Measurements from ENCODE around the gene TRMT61A.

The TRMT61A gene

DNA sequence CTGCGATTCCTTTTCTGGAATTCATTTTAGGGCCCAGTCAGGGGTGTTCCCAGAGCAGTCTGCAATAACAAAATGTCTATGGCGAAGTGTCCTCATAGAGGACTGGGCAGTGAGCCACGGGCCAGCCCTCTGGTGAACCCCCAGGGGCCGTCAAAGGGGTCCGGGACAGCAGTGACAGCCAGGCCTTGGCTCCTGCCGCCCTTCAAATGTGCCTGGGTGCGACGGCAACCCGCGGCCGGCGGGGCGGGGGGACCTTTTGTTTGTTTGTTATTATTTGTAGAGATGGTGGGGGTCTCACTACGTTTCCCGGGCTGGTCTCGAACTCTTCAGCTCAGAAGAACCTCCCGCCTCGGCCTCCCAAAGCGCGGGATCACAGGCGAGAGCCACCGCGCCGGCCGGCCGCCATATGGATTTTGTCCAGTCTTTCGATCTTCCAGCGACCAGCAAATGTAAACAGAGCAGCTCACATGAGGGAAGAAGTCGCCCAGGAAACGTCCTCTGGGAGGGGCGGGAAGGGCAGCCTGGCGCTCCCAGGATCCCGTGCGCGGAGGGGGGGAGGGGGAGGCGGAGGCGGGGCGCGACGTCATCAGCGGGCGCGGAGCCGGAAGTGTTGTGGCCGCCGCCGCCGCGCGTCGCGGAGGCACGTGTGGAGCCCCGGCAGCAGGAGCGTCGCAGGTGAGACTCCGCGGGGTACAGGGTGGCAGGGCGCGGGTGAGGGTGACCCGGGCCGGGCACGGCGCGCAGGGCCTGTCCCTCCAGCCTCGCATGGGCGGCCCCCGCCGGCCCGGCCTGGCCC is at the start of gene TRMT61A:
Gene TRMT61A (plus strand): TSS at position 610 of the 796 bp plus-strand sequence. CDS start 783 bp downstream, outside the sequence.
- peak; percentile 92 for DNase-seq (ENCODE audit: low spot score)

DNA sequence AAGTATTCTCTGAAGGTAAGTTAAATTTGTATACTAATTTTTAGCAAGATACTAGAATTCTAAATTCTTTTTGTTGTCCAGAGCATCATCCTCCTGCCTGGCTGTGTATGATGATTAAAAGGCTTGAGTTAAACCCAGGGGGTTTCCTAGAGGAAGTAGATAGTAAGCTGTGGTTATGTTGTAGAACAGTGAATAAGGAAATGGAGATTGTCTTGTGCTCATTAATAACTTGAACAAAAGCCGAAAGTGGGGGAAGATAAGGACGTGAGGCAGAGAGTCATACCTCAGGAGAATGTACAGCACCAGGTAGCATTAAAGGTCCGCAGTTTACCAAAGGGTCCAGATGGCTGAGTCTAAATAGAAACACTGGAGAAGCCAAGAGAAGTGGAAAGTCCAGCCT is 48.4 kb upstream of the TRMT61A start:
- peak; percentile 43 for DNase-seq (ENCODE audit: low spot score)

DNA sequence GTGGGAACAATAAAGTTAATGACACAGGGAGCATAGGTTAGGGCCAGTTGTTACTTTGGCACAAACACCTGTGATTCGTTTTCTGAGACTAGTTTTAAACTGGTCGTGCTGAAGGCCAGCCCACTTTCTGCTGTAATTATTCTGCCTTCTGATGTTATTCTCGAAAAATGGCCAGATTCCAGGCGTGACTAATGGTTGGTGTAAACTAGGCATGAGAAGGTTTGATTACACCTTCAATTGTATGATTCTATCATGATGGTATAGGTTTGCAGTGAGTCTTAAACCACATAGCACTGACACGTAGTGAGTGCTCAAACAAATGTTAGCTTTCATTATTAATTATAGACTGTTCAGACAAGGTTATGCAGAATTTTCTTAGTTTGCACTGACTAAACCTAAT is 45.4 kb upstream of the TRMT61A start:
- DNase-seq (ENCODE audit: low spot score): no peak

DNA sequence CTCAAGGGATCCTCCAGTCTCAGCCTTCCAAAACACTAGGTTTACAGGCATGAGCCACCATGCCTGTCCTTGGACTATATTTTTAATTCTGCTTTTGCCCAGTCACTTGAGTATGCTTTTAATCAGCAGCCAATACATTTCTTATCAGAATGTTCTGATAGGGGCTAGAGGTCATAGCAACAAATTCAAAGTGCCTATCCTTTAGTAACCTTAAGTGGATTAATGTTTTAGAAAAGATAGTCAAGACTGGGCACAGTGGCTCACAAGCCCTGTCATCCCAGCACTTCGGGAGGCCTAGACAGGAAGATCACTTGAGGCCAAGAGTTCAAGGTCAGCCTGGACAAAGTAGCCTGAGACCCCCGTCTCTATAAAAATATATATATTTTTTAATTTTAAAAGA is 43.5 kb upstream of the TRMT61A start:
- no peak for DNase-seq (ENCODE audit: low spot score)

DNA sequence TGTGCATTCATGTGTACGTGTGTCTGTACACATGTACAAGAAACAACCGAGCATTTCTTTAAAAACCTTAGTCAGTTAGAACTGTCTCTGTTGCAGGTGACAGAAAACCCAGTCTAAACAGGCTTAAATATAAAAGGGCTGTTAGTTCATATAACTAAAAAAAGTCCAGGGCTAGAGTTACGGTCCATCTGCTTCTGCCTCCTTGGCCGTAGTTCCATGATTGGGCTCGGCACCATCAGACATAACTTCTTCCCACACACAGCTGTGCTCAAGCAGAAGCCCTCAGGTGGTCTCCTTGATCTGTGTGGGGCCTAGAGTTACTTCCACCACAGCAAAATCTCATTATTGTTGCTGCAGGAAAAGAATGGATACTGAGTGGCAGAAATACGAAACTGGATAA is 40.9 kb upstream of the TRMT61A start:
- no peak for DNase-seq (ENCODE audit: low spot score)

DNA sequence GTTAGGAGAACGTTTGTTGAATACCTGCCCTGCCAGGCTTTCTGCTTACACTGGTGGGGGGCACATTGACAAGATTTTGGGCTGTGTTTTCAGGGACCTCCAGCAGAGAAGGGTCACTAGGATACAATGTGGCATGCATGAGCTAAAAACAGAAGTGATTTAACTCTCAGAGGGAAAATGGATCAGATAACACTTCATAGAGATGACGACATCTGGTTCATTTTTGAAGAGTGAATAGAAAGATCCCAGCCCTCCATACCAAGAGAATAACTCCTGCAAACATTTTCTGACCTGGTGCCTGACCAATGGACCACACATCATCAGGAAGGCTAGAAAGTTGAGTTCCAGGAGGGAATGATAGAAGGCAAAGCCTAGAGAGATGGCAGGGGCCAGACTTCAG is 40.0 kb upstream of the TRMT61A start:
- DNase-seq (ENCODE audit: low spot score): no peak

DNA sequence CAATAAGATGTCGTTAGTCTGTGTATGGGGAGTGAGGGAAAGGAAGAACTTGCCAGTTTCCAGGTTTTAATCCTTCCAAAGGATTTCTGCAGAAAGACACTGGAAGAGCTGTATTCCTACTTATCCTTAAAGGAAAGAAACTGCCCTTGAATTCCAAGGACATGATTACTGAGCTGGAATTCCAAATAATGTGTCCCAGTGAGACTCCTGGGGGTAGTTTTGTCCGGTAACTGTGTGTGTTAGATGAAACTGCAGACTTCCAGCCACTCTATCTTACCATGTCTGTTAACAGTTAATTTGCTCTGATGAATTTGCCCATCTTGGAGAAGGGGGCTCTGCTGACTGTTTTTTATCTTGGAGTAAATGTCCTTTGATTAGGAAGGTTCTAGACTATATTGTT is 39.4 kb upstream of the TRMT61A start:
- DNase-seq (ENCODE audit: low spot score): no peak

DNA sequence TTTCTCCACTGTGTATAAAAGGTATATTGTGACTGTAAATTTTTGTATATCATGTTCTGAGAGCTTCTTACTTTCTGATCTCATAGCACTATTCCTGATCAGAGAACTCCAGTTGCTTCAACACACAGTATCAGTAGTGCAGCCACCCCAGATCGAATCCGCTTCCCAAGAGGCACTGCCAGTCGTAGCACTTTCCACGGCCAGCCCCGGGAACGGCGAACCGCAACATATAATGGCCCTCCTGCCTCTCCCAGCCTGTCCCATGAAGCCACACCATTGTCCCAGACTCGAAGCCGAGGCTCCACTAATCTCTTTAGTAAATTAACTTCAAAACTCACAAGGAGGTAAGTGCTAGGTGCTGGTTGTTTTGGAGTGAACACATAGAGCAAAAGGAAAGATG is 37.3 kb upstream of the TRMT61A start:
- no peak for DNase-seq (ENCODE audit: low spot score)

DNA sequence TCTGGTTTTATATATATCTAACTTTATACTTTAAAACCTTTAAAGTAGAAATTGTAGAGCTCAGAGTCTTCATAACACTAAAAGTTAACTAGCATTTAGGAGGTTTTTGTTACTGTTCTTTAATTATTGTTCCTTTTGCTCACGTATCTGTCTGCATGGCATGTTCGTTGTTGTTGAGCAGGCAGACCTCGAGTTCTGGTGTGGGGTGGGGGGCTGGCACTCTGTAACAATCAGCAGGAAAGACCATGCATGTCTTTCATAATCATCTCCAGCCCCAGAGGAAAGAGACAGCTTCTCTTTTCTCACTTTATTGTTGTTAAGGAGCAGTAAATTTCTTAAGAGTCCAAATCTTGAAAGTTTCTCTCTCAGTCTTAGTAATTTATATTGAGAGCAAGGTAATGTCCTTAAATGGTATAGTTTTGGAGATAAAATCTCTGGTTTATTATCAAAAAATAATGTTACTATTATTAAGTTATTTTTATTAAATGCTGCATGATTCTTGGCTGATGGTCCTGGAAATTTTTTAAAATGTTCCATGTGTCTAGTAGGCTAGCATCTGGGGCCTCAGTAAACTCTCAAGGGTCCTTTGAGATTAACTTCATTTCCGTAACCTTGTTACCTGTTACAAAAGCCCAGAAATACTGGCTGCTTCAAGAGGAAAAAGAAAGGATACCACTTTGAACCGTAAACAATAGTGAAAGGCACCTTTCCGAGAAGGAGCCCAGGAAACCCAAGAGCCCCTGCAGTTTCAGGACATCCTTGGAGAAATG is 36.7 kb upstream of the TRMT61A start:
- no peak for DNase-seq (ENCODE audit: low spot score)

DNA sequence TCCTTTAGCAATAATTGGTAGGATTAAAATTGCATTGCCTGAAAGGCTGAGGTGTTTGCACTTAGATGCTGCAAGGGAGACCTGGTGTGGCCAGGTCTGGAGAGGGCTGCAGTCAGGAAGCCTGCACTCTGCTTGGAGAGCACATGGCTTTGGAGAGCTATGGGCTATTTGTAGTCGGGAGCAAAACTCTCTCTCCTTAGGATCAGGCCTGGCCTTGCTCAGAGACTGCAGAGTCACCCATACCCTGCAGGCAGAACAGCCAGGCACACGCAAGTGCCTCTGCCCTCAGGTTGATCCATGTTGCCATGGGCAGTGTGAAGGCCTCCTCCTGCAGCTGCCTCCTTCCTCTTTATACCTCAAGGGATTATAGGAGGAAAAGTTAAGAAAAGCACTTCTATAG is 33.1 kb upstream of the TRMT61A start:
- peak; percentile 42 for DNase-seq (ENCODE audit: low spot score)

DNA sequence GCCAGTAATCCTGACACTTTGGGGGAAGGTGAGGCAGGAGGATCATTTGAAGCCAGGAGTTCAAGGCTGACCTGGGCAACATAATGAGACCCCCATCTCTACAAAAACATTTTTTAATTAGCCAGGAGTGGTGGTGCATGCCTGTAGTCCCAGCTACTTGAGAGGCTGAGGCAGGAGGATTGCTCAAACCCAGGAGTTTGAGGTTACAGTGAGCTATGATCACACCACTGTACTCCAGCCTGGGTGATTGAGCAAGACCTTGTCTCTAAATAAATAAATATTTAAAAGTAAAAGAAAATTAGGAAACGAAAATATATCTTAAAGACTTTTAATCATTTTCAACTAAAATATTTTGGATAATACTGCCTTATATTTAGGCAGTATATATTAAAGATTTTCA is 32.2 kb upstream of the TRMT61A start:
- no peak for DNase-seq (ENCODE audit: low spot score)

DNA sequence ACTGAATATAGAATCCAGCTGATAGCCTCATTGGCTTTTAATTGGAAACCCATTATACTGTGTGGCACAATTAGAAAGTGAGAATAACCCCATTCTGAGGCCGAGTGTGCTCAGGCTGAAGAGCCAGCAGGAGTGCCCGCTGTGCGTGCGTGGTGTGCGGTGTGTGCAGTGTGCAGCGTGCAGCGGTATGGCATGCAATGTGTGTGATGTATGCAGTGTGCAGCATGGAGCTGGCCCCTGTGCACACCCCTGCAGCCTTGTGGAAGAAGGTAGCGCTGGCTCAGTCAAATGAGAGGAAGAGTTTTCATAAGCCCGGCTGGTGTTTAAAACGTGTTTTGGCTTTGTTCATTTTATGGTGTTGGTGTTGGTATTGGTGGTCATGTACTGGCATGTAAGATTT is 29.3 kb upstream of the TRMT61A start:
- DNase-seq (ENCODE audit: low spot score): no peak

DNA sequence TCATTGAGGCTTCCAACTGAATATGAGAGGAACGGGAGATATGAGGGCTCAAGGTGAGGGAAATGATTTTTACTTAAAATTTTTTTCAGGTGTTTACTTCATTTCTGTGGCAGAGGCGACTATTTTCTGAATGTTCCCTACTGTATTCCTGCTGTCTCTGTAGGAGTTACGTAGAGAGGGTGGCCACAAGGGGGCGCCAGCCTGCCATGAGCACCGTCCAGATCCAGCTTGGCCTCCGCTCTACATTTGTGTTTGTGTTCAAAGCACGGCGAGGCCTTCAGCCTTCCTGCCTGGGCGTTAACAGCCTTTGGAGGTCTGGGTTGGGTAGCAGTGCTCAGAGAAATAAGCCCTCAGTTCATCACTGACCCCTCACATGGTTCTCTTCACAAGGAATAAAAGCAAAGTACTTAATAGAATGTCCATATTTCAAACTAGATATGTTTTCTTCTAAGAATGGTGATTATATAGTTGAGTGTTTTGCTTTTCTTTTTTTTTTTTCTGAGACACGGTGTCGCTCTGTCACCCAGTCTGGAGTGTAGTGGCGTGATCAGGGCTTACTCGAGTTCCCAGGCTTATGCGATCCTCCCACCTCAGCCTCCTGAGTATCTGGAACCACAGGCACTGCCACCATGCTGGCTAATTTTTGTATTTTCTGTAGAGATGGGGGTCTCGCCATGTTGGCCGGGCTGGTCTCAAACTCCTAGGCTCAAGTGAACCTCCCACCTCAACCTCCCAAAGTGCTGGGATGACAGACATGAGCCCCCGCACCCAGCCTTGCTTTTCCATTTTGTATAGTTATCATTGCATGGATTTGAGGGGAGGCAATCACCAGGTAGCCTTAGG is 28.6 kb upstream of the TRMT61A start:
- peak; percentile 96 for DNase-seq (ENCODE audit: low spot score)

DNA sequence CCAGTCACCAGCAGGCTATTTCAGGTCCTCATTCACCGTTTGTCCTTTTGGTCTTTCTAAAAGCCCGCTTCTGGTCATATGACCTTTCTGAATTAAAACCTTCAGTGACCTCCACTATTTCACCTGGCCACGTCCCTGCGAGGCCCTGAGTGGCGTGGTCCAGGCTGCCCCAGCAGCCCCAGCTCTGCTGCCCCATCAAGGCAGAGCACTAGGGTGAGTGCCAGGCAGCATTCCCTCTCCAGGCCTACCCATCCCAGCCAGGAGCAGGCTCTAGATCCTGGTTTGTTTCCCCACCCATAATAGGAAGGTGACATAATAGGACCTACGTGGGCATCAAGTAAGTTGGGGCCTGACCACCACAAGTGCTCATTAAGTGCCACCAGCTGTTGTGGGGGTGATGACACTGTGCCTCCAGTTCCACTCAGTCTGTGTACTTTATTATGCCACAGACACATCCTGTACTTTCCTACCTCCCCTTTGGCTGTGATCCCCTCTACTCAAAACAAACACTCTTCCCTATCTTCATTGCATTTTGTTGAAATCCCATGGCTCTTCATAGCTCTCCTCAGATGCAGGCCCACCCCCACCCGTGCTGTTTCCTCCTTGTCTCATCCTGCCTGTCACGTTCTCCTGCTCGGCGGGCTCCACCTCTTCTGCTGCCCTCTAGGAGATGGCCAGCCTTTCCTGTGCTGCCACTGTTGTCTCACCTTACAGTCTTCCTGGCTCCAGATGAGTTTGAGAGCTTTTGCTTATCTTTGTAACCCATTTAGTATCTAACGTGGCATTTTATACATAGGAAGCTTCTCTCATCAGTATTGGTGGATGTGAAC is 27.7 kb upstream of the TRMT61A start:
- peak; percentile 42 for DNase-seq (ENCODE audit: low spot score)

DNA sequence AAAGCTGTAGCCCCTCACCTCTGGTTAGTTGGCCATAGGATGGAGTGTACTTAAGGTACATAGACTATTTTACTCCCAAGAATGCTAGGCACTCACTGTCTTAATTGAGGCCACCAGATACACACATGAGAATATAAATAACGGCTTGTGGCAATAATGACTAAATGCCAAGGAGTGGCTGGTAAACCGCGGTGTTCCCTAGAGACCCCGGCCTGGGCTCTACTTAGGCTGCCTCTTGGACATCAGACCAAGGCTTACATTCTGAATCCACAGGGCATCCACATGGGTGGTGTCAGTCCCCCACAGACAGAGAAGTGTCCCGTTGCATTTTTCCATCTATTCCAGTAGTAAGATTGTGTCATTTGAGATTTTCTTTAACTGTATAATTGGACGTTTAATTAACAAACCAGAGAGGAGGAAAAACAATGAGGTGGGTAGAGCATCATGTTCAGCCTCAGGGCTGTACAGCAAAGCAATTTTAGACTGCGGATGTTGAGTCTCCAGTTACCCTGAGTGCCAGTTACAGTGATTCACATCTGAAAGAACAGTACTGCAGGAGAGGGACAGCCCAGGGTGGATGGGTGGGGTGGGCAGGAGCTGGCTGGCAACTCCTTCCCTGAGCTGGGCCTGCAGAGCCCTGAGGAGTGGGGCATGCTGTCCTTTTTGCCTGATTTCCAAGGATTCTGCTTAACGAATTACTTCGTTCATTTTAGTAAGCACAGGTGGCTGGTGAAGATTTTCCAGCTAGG is 26.9 kb upstream of the TRMT61A start:
- no peak for DNase-seq (ENCODE audit: low spot score)

DNA sequence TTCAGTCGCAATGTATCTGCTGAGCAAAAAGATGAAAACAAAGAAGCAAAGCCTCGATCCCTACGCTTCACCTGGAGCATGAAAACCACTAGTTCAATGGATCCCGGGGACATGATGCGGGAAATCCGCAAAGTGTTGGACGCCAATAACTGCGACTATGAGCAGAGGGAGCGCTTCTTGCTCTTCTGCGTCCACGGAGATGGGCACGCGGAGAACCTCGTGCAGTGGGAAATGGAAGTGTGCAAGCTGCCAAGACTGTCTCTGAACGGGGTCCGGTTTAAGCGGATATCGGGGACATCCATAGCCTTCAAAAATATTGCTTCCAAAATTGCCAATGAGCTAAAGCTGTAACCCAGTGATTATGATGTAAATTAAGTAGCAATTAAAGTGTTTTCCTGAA is 26.1 kb upstream of the TRMT61A start:
- DNase-seq (ENCODE audit: low spot score): no peak

DNA sequence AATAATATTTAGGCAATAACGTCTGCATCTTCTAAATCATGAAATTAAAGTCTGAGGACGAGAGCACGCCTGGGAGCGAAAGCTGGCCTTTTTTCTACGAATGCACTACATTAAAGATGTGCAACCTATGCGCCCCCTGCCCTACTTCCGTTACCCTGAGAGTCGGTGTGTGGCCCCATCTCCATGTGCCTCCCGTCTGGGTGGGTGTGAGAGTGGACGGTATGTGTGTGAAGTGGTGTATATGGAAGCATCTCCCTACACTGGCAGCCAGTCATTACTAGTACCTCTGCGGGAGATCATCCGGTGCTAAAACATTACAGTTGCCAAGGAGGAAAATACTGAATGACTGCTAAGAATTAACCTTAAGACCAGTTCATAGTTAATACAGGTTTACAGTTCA is 25.7 kb upstream of the TRMT61A start:
- DNase-seq (ENCODE audit: low spot score): no peak

DNA sequence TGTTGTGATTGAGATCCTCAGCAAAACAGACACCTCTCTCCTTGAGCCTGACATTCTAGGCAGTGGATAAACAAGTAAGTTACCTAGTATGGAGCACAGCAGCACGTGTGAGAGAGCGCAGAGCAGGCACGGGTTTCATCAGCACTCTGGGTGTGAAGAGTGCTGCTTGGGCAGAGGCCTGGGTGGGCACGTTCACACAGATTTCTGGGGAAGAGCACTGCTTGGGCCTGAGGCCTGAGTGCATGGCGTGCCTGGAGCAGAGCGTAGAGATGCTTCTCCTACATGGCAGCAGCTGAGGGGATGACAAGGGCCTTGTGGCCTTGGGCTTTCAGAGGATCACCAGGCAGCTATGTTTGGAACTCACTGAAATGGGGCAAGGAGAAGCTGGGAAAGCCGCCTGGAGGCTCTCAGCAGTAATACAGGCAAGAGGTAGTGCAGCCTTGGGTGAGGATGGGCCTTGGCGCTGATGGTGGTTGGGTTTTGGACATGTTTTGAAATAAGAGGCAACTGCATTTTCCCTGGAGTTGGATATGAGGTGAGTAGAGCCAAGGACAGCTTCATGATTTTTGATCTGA is 23.9 kb upstream of the TRMT61A start:
- no peak for DNase-seq (ENCODE audit: low spot score)

DNA sequence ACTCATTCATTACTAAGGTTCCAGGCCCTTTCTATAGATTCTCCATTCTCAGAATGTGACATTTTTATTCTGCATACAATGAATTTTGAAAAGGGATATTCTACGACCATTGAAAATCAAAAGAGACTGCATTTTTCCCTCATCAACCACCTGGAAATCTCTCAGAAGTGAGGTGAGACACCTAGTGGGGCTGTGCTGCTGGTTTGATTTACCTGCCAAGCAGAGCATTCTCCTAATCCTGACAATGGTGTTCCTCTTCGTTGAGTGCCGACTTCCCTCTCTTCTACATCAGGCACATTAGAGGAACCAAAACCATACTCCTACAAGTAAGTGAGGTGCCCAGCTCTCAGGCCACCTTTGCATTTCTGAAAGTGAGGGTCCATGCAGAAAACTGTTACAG is 21.2 kb upstream of the TRMT61A start:
- no peak for DNase-seq (ENCODE audit: low spot score)

DNA sequence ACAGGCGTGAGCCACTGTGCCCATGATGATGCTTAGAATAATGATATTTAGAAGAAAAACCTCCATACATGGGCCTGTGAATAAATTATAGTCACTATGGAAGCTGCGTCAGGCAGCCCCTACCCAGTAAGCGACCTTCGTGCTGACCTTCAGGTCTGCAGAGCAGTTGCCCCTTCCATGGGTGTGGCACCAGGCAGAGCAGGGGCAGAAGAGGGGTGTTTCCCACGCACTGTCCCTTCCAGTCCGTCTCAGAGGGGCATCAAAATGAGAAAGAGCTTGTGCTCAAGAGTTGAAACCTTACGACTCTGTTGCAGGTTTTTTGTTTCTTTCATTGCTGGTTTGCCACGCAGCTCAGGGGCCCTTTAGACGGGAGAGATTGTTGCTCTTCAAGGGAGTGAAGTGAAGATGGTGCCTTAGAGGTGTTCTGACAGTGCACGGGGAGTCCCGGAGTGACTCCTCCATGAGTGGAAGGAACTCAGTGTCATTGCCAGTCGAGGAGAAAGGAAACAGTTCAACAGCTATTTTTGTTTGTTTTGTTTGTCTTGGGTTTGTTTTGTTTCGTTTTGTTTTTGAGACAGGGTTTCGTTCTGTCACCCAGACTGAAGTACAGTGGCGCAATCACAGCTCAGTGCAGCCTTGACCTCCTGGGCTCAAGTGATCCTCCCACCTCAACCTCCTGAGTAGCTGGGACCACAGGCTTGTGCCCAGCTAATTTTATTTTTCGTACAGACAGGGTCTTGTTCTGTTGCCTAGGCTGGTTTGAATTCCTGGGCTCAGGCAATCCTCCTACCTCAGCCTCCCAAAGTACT is 20.3 kb upstream of the TRMT61A start:
- DNase-seq (ENCODE audit: low spot score): no peak
